Erythroblast (primary cell): ENCODE measurements around the gene CELF4.
"Not testable (repeated sequence)": the region's sequence is repeated elsewhere in the genome, so short reads cannot be mapped to it uniquely, and the experiment has no call there.

Experiments used
- DNase-seq, 2 experiments: peaks; one replicate each; lab custom pipeline; 2025; lab: John Stamatoyannopoulos, UW
- GATA1 ChIP-seq: IDR thresholded peaks from 2 replicates; pipeline ENCODE4 v1.6.1; 2011; ENCODE audit warnings: low read depth, mild to moderate bottlenecking, control low read depth, low read length, moderate library complexity
- POLR2A ChIP-seq: IDR thresholded peaks from 2 replicates; pipeline ENCODE4 v1.6.1; 2011; ENCODE audit warnings: mild to moderate bottlenecking, low read length

CELF4 gene

GRCh38 chr18:37381554-37381953, 184.0 kb downstream of the CELF4 start:
- TF ChIP-seq POLR2A (no peak), GATA1 (no peak)
- DNase-seq, result no peak

GRCh38 chr18:37380546-37381110, 185.0 kb downstream of the CELF4 start:
- TF ChIP-seq POLR2A, result no peak
- DNase-seq, result no peak

- TF ChIP-seq POLR2A (no peak), GATA1 (no peak)
- no peak for DNase-seq
Observed at GRCh38 chr18:37378336-37379010, 187.1 kb downstream of the CELF4 start.

GRCh38 chr18:37375181-37375580, 190.4 kb downstream of the CELF4 start:
- no peak for DNase-seq
- TF ChIP-seq GATA1 (no peak), POLR2A (no peak)

GRCh38 chr18:37368110-37368954, 197.3 kb downstream of the CELF4 start:
- TF ChIP-seq GATA1, result no peak
- no peak for TF ChIP-seq POLR2A
- DNase-seq, result no peak

- no peak for TF ChIP-seq GATA1
- no peak for TF ChIP-seq POLR2A
Observed at GRCh38 chr18:37364237-37364636, 201.4 kb downstream of the CELF4 start.

GRCh38 chr18:37362158-37362890, 203.3 kb downstream of the CELF4 start:
- DNase-seq, result no peak
- no peak for TF ChIP-seq POLR2A
- TF ChIP-seq GATA1, result no peak

More at GRCh38 chr18:37364237-37364636, 201.4 kb downstream of the CELF4 start:
- no peak for DNase-seq

- TF ChIP-seq GATA1 (no peak), POLR2A (no peak)
- no peak for DNase-seq
Observed at GRCh38 chr18:37361335-37362157, 204.1 kb downstream of the CELF4 start.

GRCh38 chr18:37358061-37358460, 207.5 kb downstream of the CELF4 start:
- DNase-seq, result not testable (repeated sequence)

- no peak for DNase-seq
- no peak for TF ChIP-seq POLR2A
Observed at GRCh38 chr18:37355772-37356171, 209.8 kb downstream of the CELF4 start.

GRCh38 chr18:37351110-37351509, 214.5 kb downstream of the CELF4 start:
- no peak for TF ChIP-seq GATA1
- TF ChIP-seq POLR2A, result no peak
- no peak for DNase-seq

- TF ChIP-seq POLR2A, result no peak
- no peak for TF ChIP-seq GATA1
- DNase-seq, result no peak
Observed at GRCh38 chr18:37348729-37349128, 216.9 kb downstream of the CELF4 start.

GRCh38 chr18:37346048-37346447, 219.6 kb downstream of the CELF4 start:
- no peak for DNase-seq
- TF ChIP-seq GATA1, result no peak
- TF ChIP-seq POLR2A, result no peak

GRCh38 chr18:37343542-37343851, 222.1 kb downstream of the CELF4 start:
- DNase-seq, result no peak
- no peak for TF ChIP-seq GATA1
- no peak for TF ChIP-seq POLR2A
